Sigmoid colon (tissue), 7 donors: ENCODE data around the gene MTF1. TPM values are rescaled to one million over a fixed set of nuclear protein-coding genes. Genes with fewer than 3 reads are reported as not detected.

Experiments
- DNase-seq: peaks from one replicate; pipeline ENCODE4 v3.0.0-alpha.2; 2019
- H3K27ac ChIP-seq, 4 donors: fragments of 200-600 bp; sonication (generic); one replicate each; pipeline ENCODE4 v1.5.1; 2016 to 2019; ENCODE audit warnings: mild to moderate bottlenecking in 1 of 4
- H3K27me3 ChIP-seq, 3 donors: fragments of 200-600 bp; sonication (generic); one replicate each; pipeline ENCODE4 v1.5.1; 2019; ENCODE audit warnings: mild to moderate bottlenecking in 1 of 3
- H3K36me3 ChIP-seq, 4 donors: fragments of 200-600 bp; sonication (generic); one replicate each; pipeline ENCODE4 v1.5.1; 2016 to 2019
- H3K4me1 ChIP-seq, 4 donors: fragments of 200-600 bp; sonication (generic); one replicate each; pipeline ENCODE4 v1.5.1; 2017 to 2019
- H3K4me3 ChIP-seq, 4 donors: fragments of 200-600 bp; sonication (generic); one replicate each; pipeline ENCODE4 v1.5.1; 2017 to 2019; ENCODE audit warnings: mild to moderate bottlenecking in 2 of 4, moderate library complexity in 1 of 4
- H3K9me3 ChIP-seq, 4 donors: fragments of 200-600 bp in 3 of 4; sonication (generic) in 3 of 4; one replicate each; pipeline versions ENCODE4 v1.5.1 to v1.6.1; 2013 to 2019
- CTCF ChIP-seq, 4 experiments: fragments of 450-650 bp in 3 of 4; fragments of 200-600 bp in 1 of 4; IDR thresholded peaks; one replicate each; pipeline ENCODE4 v1.5.1; 2016 to 2019; ENCODE audit warnings: antibody characterized with exemption in 4 of 4, mild to moderate bottlenecking in 3 of 4, moderate library complexity in 2 of 4
- EP300 ChIP-seq, 4 donors: sonication (generic); formaldehyde crosslinking; IDR thresholded peaks; one replicate each; pipeline ENCODE4 v1.6.1; 2017; ENCODE audit warnings: antibody characterized with exemption in 4 of 4
- POLR2A ChIP-seq, 2 donors: fragments of 450-650 bp; IDR thresholded peaks; one replicate each; pipeline ENCODE4 v1.6.1; 2016; ENCODE audit warnings: antibody characterized with exemption in 2 of 2, mild to moderate bottlenecking in 2 of 2, moderate library complexity in 2 of 2
- POLR2AphosphoS5 ChIP-seq, 4 donors: sonication (generic); formaldehyde crosslinking; IDR thresholded peaks; one replicate each; pipeline ENCODE4 v1.6.1; 2017; ENCODE audit warnings: antibody characterized with exemption in 4 of 4
- WGBS, 2 donors: extraction: QIAGEN DNeasy Blood & Tissue Kit; methylation state at CpG; one replicate each; pipeline ENCODE4 v1.1.7; 2013; 5-methylcytosine and 5-hydroxymethylcytosine counted together
- intact Hi-C: fragments of 100-400 bp; cut with DNase I; formaldehyde crosslinking; loops from one replicate; pipeline ENCODE4 v1.15.1; 2023
- polyA plus RNA-seq, 3 donors: library from polyadenylated mRNA; stranded (reverse); fragments of 200-250 nt; gene quantifications; one replicate each; pipeline ENCODE4 v1.2.3, GENCODE V29; 2013
- total RNA-seq, 4 donors: library from RNA; depleted of rRNA; stranded (reverse); fragments of >200 nt; gene quantifications; one replicate each; pipeline ENCODE4 v1.1.0, GENCODE V29; 2016
- donor health status: healthy with polysubstance abuse.
- donor health status: Bipolar disorder and iron deficiency.
- donor health status: healthy.

The MTF1 gene
- total and polyA plus RNA-seq, 7 donors, result 2.4 to 8.6 (median 4.4) TPM

- Histone ChIP-seq H3K9me3 (no peaks in the 10 kb centered on the region), H3K4me3 (no peak overlapping the region), H3K27me3 (no peaks in the 10 kb centered on the region), H3K4me1 (no peaks in the 10 kb centered on the region), H3K27ac (no peak overlapping the region), H3K36me3 (peaks cover 9 to 96% (median 58%) of the 10 kb centered on the region in 4 donors)
- intact Hi-C loops, result no loop called here
- no peak for DNase-seq
- TF ChIP-seq CTCF (IDR thresholded peaks at IDR 0.05) (no peak), EP300 (IDR thresholded peaks at IDR 0.05) (no peak), POLR2A (IDR thresholded peaks at IDR 0.05) (no peak), POLR2AphosphoS5 (IDR thresholded peaks at IDR 0.05) (no peak)
- 85 to 94% methylated on average over 2 of the region's 2 CpGs for WGBS, 2 donors
These were observed 9.1 kb upstream of the MTF1 start for GRCh38 chr1:37868466-37868865.

GRCh38 chr1:37867784-37868183 lies 8.4 kb upstream of the MTF1 start:
- no peak overlapping the region for H3K4me3 ChIP-seq
- no peaks in the 10 kb centered on the region for H3K4me1 ChIP-seq
- no peaks in the 10 kb centered on the region for H3K27me3 ChIP-seq
- DNase-seq, result no peak
- no peaks in the 10 kb centered on the region for H3K9me3 ChIP-seq
- 96% methylated on average over 6 of the region's 6 CpGs for WGBS, 2 donors
- intact Hi-C loops, result no loop called here
- H3K36me3 ChIP-seq, result peaks cover 9 to 96% (median 52%) of the 10 kb centered on the region in 4 donors
- no peak overlapping the region for H3K27ac ChIP-seq
- TF ChIP-seq CTCF (IDR thresholded peaks at IDR 0.05) (no peak), POLR2A (IDR thresholded peaks at IDR 0.05) (no peak), EP300 (IDR thresholded peaks at IDR 0.05) (no peak), POLR2AphosphoS5 (IDR thresholded peaks at IDR 0.05) (no peak)

GRCh38 chr1:37866491-37866890 lies 7.1 kb upstream of the MTF1 start:
- Histone ChIP-seq H3K27me3 (no peaks in the 10 kb centered on the region), H3K9me3 (no peaks in the 10 kb centered on the region), H3K4me1 (no peaks in the 10 kb centered on the region), H3K4me3 (no peak overlapping the region), H3K27ac (no peak overlapping the region), H3K36me3 (peaks cover 9 to 97% (median 53%) of the 10 kb centered on the region in 4 donors)
- no peak for DNase-seq
- intact Hi-C loops, result no loop called here
- 98 to 100% methylated on average over 1 of the region's 1 CpG for WGBS, 2 donors
- TF ChIP-seq POLR2A (IDR thresholded peaks at IDR 0.05), result no peak
- no peak for TF ChIP-seq CTCF (IDR thresholded peaks at IDR 0.05)
- no peak for TF ChIP-seq EP300 (IDR thresholded peaks at IDR 0.05)
- TF ChIP-seq POLR2AphosphoS5 (IDR thresholded peaks at IDR 0.05), result no peak

- no peak overlapping the region for H3K27ac ChIP-seq
- TF ChIP-seq CTCF (IDR thresholded peaks at IDR 0.05) (no peak), POLR2AphosphoS5 (IDR thresholded peaks at IDR 0.05) (no peak), POLR2A (IDR thresholded peaks at IDR 0.05) (no peak), EP300 (IDR thresholded peaks at IDR 0.05) (no peak)
- intact Hi-C loops, result no loop called here
- H3K9me3 ChIP-seq, result no peaks in the 10 kb centered on the region
- WGBS, 2 donors, result 88 to 89% methylated on average over 6 of the region's 6 CpGs
- no peak for DNase-seq
- H3K27me3 ChIP-seq, result no peaks in the 10 kb centered on the region
- H3K36me3 ChIP-seq, result peaks cover 6 to 88% (median 53%) of the 10 kb centered on the region in 4 donors
- no peak overlapping the region for H3K4me3 ChIP-seq
- peaks cover 0 to 2% (median 1%) of the 10 kb centered on the region in 4 donors for H3K4me1 ChIP-seq
These were observed 6.1 kb upstream of the MTF1 start for GRCh38 chr1:37865348-37866120.
